C4-2B (cell line): ENCODE data around the gene PRKAG2.

Source experiments
- H3K27ac ChIP-seq: fragments of 450-650 bp; 2 replicates; pipeline ENCODE4 v1.5.1; 2017
- ZFX ChIP-seq: fragments of 450-650 bp; IDR thresholded peaks from 2 replicates; pipeline ENCODE4 v1.6.1; 2017
- TF ChIP-seq, protein P1 (sequence below): fragments of 450-650 bp; conservative IDR thresholded peaks from 2 replicates; pipeline ENCODE4 v1.5.1; 2017; ENCODE audit warnings: mild to moderate bottlenecking

Gene PRKAG2

DNA sequence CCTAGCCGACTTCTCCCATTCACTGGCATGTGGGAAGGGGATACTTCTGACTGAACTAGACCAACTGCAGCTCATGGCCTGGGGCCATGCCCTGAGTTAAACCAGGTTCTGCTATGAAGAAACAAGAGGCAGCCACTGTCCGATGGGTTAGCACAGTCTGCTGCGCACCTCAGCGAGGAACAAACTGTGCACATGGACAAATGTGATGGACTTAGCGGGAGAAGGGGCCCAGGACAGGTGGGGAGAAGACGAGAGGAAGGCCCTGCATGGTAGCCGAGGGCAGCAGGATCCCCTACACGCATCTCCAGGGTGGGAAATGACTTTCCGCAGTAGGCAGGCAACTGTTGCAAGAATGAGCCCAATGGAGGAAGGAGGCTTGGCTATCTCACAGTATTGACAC lies 115.0 kb downstream of the PRKAG2 start:
- TF ChIP-seq ZFX: no peak
- TF ChIP-seq, protein P1, sequence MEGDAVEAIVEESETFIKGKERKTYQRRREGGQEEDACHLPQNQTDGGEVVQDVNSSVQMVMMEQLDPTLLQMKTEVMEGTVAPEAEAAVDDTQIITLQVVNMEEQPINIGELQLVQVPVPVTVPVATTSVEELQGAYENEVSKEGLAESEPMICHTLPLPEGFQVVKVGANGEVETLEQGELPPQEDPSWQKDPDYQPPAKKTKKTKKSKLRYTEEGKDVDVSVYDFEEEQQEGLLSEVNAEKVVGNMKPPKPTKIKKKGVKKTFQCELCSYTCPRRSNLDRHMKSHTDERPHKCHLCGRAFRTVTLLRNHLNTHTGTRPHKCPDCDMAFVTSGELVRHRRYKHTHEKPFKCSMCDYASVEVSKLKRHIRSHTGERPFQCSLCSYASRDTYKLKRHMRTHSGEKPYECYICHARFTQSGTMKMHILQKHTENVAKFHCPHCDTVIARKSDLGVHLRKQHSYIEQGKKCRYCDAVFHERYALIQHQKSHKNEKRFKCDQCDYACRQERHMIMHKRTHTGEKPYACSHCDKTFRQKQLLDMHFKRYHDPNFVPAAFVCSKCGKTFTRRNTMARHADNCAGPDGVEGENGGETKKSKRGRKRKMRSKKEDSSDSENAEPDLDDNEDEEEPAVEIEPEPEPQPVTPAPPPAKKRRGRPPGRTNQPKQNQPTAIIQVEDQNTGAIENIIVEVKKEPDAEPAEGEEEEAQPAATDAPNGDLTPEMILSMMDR: no peak
- no peak overlapping the region for H3K27ac ChIP-seq

DNA sequence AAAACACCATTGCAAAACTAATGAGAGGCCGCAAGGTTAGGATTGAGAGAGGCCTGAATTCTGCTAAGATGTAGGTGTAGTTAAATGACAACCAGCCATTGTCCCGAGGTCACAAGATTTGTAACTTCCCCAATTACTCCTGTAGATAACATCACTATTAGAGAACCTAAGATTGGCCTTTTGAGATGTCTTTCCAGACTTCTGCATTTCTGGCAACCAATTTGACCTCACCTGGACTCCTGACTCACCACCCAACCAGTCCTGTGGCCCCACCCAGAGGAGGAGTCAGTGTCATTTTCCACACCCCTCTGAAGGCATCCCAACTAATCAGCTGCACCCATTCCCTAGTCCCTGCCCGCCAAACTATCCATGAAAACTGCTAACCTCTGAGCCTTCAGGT lies 115.7 kb downstream of the PRKAG2 start:
- TF ChIP-seq ZFX: no peak
- TF ChIP-seq, protein P1: no peak
- no peak overlapping the region for H3K27ac ChIP-seq

DNA sequence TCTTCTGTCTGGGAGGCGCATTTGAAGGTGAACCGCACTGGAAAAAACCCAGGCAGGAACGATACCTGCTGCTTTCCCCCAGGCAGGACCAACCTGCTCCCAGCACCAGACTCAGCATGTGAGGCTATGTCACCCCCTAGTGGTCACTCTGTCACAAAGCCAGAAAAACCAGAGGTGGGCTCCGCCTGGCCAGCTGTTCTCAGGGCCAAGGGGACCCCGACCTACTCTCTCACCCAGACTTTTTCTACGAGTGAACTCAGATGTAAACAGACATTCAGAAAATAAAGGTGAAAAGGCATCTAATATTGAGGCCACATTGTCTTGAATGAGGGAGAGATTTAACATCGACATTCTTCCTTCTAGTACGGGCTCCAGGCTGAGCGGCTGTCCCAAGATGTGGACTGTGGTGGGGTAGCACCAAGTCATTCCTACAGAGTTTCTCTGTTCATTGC lies 117.3 kb downstream of the PRKAG2 start:
- H3K27ac ChIP-seq: no peak overlapping the region
- TF ChIP-seq, protein P1: peak; percentile 99
- no peak for TF ChIP-seq ZFX

DNA sequence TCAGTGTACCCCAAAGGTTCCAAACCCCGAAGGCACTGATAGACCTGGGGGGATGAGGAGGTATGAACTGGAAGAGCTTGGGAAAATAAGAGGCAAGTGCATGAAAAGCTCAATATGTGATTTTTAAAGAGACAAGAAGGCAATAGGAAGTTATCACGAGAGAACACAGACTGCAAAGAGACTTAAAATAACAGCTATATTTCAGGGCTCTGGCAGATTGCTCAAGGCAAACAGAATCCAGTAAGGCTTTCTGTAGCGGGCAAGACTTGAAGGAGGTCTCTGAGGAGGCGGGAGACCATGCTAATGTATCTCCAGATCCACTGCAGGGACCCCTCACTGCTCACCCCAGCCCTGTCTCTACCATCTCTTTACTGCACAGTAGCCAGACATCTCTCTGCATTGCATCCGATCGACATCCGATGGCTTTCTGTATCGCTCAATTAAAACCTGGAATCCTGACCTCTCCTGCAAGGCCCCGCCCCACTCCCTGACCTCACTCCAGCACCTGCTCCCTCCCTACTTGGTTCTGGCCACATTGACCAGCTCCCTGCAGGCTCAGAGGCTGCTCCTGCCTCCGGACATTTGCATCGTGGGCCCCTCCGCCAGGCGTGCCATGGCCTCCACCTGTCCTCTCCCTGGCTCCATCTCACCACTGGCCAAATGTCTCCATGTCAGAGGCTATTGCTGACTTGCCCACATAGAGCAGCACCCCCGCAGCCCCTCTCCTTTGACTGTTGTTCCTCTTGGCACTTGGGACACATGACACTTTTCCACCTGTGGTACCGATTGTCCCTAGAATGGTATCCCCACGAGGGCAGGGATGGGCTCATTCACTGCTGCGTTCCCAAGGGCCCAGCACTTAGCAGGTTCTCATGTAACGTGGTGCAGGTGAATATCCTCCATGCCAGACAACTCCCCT lies 118.0 kb downstream of the PRKAG2 start:
- H3K27ac ChIP-seq: no peak overlapping the region
- TF ChIP-seq, protein P1: no peak
- no peak for TF ChIP-seq ZFX

DNA sequence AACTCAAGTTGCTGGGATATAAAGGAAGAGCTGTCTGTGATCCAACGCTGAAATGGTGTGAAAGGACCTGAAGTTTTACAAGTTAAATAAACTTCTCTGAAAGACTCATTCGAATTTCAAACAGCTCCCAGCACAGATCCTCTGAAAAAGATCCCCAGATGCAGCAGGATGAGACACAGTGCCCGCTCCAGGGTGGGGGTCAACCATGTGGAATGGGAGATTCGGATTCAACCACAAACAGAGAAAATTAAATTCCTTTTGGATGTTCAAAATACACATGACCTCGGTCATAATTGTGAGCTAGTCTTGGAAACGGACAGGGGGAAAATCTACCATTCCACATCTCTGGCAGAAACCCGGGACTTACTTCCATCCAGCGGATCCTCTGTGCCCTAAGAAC lies 119.6 kb downstream of the PRKAG2 start:
- no peak for TF ChIP-seq ZFX
- TF ChIP-seq, protein P1: no peak
- H3K27ac ChIP-seq: no peak overlapping the region

DNA sequence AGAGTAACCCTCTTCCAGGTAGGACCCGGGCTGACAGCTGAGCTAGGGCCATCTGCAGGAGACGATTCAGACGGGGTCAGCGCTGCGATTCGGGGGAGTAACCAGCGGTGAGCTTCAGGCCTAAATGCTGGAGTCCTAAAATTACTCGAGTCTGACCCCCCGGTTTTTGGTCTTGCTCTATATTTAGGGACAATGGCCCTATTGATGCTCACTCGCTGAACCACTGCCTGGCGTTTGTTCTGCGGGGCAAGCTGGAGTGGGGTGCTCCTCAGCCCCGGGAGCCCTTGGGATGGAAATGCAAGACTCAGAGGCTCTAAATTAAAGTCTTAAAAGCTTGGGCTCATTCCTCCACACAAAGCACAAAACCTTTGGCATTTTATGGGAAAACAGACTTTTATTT lies 120.0 kb downstream of the PRKAG2 start:
- H3K27ac ChIP-seq: no peak overlapping the region
- TF ChIP-seq, protein P1: no peak
- no peak for TF ChIP-seq ZFX

DNA sequence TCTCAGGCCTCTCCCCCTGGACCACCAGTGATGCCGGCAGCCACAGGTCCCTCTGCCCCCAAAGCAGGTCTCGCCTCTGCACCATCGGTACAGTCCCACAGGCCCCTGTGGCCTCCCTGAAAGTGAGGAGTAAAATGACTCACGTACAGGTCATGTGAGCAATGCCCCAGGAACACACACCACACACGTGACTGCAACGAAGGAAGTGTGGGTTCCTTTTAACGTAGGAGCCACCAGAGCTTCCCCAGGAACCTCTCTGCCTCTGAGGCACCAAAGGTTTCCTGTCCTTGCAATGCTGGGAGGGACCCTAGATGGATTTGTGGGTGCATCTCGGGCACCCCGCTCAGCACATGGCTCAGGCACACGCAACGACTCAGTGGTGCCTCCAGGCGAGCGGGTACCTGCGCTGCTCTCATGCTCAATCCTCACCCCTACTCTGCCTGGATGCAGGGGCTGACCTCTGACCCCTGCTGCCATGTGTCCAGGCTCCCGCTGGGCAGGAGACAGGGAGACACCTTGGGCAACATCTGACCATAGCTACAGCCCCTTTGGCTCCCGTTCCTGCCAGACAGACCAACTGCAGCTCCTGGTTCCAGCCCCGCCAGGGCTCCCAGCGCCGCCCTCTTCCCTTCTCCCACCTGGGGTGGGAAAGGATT lies 120.7 kb downstream of the PRKAG2 start:
- H3K27ac ChIP-seq: no peak overlapping the region
- TF ChIP-seq, protein P1: no peak
- TF ChIP-seq ZFX: no peak
